B cell (primary cell): ENCODE results near the gene PLCL1.

Source experiments
- CTCF ChIP-seq: fragments of 200-600 bp; IDR thresholded peaks from one replicate; pipeline ENCODE4 v1.8.0; 2022; ENCODE audit warnings: antibody characterized with exemption, mild to moderate bottlenecking
- EZH2 ChIP-seq: IDR thresholded peaks from 2 replicates; pipeline ENCODE4 v1.6.1; 2012; ENCODE audit warnings: borderline replicate concordance, low read depth, mild to moderate bottlenecking, moderate library complexity, low read length; ENCODE audit not compliant: insufficient read depth, poor library complexity, severe bottlenecking

- no peak for TF ChIP-seq CTCF
- TF ChIP-seq EZH2: no peak
Measured at GRCh38 chr2:197885126-197885525, 80.7 kb downstream of the PLCL1 start.
